ENCODE measurements around the gene FOSB.
"Not testable (repeated sequence)": the region's sequence is repeated elsewhere in the genome, so short reads cannot be mapped to it uniquely, and the experiment has no call there.

Gene FOSB

GRCh38 chr19:45506989-45507871 is 39.4 kb downstream of the FOSB start, which contains the start of gene VASP:
VASP (plus strand) TSS chr19:45507479; CDS start chr19:45507772, 293 bp downstream.
- DNase-seq = peak; percentile 88

- DNase-seq = peak; percentile 25
Observed at GRCh38 chr19:45507872-45508416, 40.1 kb downstream of the FOSB start.

- no peak for DNase-seq
Observed at GRCh38 chr19:45508417-45508860, 40.6 kb downstream of the FOSB start.

- DNase-seq = peak; percentile 70
Observed at GRCh38 chr19:45508861-45509691, 41.3 kb downstream of the FOSB start.

- no peak for DNase-seq
Observed at GRCh38 chr19:45509692-45510015, 41.9 kb downstream of the FOSB start.

- DNase-seq = not testable (repeated sequence)
Observed at GRCh38 chr19:45510352-45510751, 42.6 kb downstream of the FOSB start.

- no peak for DNase-seq
Observed at GRCh38 chr19:45511074-45511473, 43.3 kb downstream of the FOSB start.

GRCh38 chr19:45512881-45513483 is 45.2 kb downstream of the FOSB start:
- DNase-seq = no peak

- DNase-seq = no peak
Observed at GRCh38 chr19:45514376-45515051, 46.7 kb downstream of the FOSB start.

- DNase-seq = no peak
Observed at GRCh38 chr19:45515081-45515624, 47.4 kb downstream of the FOSB start.

GRCh38 chr19:45515807-45516401 is 48.1 kb downstream of the FOSB start:
- DNase-seq = no peak

- no peak for DNase-seq
Observed at GRCh38 chr19:45517238-45517637, 49.4 kb downstream of the FOSB start.

- no peak for DNase-seq
Observed at GRCh38 chr19:45517641-45518468, 50.1 kb downstream of the FOSB start.

- no peak for DNase-seq
Observed at GRCh38 chr19:45518469-45518826, 50.7 kb downstream of the FOSB start.

- DNase-seq = no peak
Observed at GRCh38 chr19:45522010-45522941, 54.5 kb downstream of the FOSB start.

- DNase-seq = peak; percentile 81
Observed at GRCh38 chr19:45523642-45524256, 56.0 kb downstream of the FOSB start.

- no peak for DNase-seq
Observed at GRCh38 chr19:45524575-45525129, 56.9 kb downstream of the FOSB start.

All from HCEC 1CT (cell line).